Measurements from ENCODE around the gene VEGFA. TPM values are rescaled to one million over a fixed set of nuclear protein-coding genes. Genes with fewer than 3 reads are reported as not detected.

Gene VEGFA
- total and polyA plus RNA-seq, 9 donors, result 19.2 to 123 (median 44.7) TPM

DNA sequence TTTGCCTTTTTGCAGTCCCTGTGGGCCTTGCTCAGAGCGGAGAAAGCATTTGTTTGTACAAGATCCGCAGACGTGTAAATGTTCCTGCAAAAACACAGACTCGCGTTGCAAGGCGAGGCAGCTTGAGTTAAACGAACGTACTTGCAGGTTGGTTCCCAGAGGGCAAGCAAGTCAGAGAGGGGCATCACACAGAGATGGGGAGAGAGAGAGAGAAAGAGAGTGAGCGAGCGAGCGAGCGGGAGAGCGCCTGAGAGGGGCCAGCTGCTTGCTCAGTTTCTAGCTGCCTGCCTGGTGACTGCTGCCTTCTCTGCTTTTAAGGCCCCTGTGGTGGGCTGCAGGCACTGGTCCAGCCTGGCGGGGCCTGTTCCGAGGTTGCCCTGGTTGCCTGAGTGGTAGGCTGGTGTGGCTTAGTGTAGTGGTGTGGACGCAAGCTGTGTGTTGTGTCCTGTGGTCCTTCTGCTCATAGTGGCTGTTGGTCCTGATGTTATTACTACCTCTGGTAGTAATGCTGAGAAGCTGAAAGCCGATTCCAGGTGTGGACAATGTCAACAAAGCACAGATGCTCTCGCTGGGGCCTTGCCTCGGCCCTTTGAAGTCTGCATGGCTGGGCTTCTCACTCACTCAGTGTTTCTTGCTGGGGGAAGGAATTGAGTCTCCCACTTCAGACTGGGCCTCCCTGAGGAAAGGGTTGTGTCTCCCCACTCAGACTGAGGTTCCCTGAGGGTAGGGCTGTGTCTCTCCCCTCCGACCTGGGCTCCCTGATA, 12.1 kb downstream of the VEGFA start:
- WGBS, 3 donors, result 80 to 86% (median 81%) methylated on average over 19 to 20 of the region's 20 CpGs
- intact Hi-C loops (cut with DNase I), result no loop called here
- no peaks in the 10 kb centered on the region for H3K4me1 ChIP-seq (ENCODE audit: insufficient read depth)
- H3K9me3 ChIP-seq, result no peaks in the 10 kb centered on the region
- H3K27ac ChIP-seq, result no peak overlapping the region
- H3K36me3 ChIP-seq, result no peaks in the 10 kb centered on the region
- TF ChIP-seq, protein P1, sequence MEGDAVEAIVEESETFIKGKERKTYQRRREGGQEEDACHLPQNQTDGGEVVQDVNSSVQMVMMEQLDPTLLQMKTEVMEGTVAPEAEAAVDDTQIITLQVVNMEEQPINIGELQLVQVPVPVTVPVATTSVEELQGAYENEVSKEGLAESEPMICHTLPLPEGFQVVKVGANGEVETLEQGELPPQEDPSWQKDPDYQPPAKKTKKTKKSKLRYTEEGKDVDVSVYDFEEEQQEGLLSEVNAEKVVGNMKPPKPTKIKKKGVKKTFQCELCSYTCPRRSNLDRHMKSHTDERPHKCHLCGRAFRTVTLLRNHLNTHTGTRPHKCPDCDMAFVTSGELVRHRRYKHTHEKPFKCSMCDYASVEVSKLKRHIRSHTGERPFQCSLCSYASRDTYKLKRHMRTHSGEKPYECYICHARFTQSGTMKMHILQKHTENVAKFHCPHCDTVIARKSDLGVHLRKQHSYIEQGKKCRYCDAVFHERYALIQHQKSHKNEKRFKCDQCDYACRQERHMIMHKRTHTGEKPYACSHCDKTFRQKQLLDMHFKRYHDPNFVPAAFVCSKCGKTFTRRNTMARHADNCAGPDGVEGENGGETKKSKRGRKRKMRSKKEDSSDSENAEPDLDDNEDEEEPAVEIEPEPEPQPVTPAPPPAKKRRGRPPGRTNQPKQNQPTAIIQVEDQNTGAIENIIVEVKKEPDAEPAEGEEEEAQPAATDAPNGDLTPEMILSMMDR (IDR thresholded peaks at IDR 0.05), result no peak
- no peak for TF ChIP-seq EP300 (IDR thresholded peaks at IDR 0.05)
- no peak for TF ChIP-seq POLR2A (IDR thresholded peaks at IDR 0.05)
- DNase-seq, result no peak
- H3K4me3 ChIP-seq, result no peak overlapping the region
- H3K27me3 ChIP-seq, result no peaks in the 10 kb centered on the region

DNA sequence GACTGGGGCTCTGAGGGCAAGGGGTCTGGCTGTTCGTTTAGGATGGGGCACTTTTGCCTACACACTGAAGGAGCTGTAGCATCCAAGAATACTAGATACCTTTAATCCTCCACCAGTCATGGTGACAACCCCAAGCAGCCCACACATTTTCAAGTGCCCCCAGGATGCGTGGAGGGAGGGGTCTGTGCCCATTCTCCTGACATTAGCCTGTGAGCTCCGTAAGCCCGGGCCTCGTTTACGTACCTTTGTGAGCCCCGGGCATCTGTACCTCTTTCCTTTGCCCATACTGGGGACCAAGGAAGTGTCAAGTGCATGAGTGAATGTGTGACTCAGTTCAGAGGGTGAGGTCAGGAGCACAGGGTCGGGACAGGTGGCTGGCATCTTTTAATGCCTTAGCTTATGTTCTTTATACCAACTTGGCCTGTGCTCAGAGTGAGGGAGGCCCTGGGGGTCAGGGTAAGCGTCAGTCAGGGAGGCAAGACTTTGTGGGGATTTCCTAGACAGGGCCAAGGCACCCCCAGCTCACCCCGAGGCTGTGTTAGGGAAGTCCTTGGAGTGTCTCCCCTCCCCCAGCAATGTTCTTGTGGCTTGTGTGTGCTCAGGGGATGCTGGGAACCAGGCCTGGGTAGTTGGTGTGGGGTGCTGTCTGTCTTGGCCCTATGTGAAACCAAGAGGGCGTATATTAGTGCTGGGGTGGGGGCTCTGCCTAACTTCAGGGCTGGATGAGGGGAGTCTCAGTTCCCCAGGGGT, 12.9 kb downstream of the VEGFA start:
- 87 to 91% (median 89%) methylated on average over 11 of the region's 11 CpGs for WGBS, 3 donors
- H3K27ac ChIP-seq, result no peak overlapping the region
- no peaks in the 10 kb centered on the region for H3K27me3 ChIP-seq
- intact Hi-C loops (cut with DNase I), result no loop called here
- no peaks in the 10 kb centered on the region for H3K36me3 ChIP-seq
- no peak for TF ChIP-seq POLR2A (IDR thresholded peaks at IDR 0.05)
- no peak for TF ChIP-seq EP300 (IDR thresholded peaks at IDR 0.05)
- TF ChIP-seq, protein P1 (IDR thresholded peaks at IDR 0.05), result no peak
- no peaks in the 10 kb centered on the region for H3K4me1 ChIP-seq (ENCODE audit: insufficient read depth)
- no peak for DNase-seq
- H3K4me3 ChIP-seq, result no peak overlapping the region
- no peaks in the 10 kb centered on the region for H3K9me3 ChIP-seq

DNA sequence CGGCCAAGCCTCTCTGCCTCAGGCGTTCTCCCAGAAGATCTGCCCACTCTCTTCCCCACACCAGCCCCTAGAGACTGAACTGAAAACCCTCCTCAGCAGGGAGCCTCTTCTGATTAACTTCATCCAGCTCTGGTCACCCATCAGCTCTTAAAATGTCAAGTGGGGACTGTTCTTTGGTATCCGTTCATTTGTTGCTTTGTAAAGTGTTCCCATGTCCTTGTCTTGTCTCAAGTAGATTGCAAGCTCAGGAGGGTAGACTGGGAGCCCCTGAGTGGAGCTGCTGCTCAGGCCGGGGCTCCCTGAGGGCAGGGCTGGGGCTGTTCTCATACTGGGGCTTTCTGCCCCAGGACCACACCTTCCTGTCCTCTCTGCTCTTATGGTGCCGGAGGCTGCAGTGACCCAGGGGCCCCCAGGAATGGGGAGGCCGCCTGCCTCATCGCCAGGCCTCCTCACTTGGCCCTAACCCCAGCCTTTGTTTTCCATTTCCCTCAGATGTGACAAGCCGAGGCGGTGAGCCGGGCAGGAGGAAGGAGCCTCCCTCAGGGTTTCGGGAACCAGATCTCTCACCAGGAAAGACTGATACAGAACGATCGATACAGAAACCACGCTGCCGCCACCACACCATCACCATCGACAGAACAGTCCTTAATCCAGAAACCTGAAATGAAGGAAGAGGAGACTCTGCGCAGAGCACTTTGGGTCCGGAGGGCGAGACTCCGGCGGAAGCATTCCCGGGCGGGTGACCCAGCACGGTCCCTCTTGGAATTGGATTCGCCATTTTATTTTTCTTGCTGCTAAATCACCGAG, 14.2 kb downstream of the VEGFA start:
- H3K4me1 ChIP-seq (ENCODE audit: insufficient read depth), result no peaks in the 10 kb centered on the region
- no peak for DNase-seq
- no peak overlapping the region for H3K27ac ChIP-seq
- WGBS, 3 donors, result 87 to 89% (median 89%) methylated on average over 26 of the region's 26 CpGs
- TF ChIP-seq, protein P1 (IDR thresholded peaks at IDR 0.05), result no peak
- TF ChIP-seq POLR2A (IDR thresholded peaks at IDR 0.05), result no peak
- no peak for TF ChIP-seq EP300 (IDR thresholded peaks at IDR 0.05)
- intact Hi-C loops (cut with DNase I), result no loop called here
- no peaks in the 10 kb centered on the region for H3K9me3 ChIP-seq
- no peaks in the 10 kb centered on the region for H3K36me3 ChIP-seq
- no peaks in the 10 kb centered on the region for H3K27me3 ChIP-seq
- H3K4me3 ChIP-seq, result no peak overlapping the region

DNA sequence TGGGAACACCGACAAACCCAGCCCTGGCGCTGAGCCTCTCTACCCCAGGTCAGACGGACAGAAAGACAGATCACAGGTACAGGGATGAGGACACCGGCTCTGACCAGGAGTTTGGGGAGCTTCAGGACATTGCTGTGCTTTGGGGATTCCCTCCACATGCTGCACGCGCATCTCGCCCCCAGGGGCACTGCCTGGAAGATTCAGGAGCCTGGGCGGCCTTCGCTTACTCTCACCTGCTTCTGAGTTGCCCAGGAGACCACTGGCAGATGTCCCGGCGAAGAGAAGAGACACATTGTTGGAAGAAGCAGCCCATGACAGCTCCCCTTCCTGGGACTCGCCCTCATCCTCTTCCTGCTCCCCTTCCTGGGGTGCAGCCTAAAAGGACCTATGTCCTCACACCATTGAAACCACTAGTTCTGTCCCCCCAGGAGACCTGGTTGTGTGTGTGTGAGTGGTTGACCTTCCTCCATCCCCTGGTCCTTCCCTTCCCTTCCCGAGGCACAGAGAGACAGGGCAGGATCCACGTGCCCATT, 15.3 kb downstream of the VEGFA start:
- TF ChIP-seq POLR2A (IDR thresholded peaks at IDR 0.05) (no peak), EP300 (IDR thresholded peaks at IDR 0.05) (no peak)
- TF ChIP-seq, protein P1 (IDR thresholded peaks at IDR 0.05), result no peak
- 84 to 85% (median 84%) methylated on average over 14 of the region's 14 CpGs for WGBS, 3 donors

More for the DNA sequence above, 15.3 kb downstream of the VEGFA start:
- intact Hi-C loops (cut with DNase I), result no loop called here
- Histone ChIP-seq H3K27ac (no peak overlapping the region), H3K27me3 (no peaks in the 10 kb centered on the region), H3K4me3 (no peak overlapping the region), H3K9me3 (no peaks in the 10 kb centered on the region), H3K4me1 (ENCODE audit: insufficient read depth) (no peaks in the 10 kb centered on the region), H3K36me3 (no peaks in the 10 kb centered on the region)
- no peak for DNase-seq
